AG10803 (cell line): Measurements from ENCODE around the gene RP9.

Experiments
- DNase-seq: peaks from one replicate; pipeline ENCODE4 v3.0.0; 2010; ENCODE audit warnings: low read depth
- H3K4me3 ChIP-seq: 2 replicates; pipeline ENCODE4 v1.5.1; 2011; ENCODE audit warnings: mild to moderate bottlenecking, low read length, control low read depth
- CTCF ChIP-seq: conservative IDR thresholded peaks from 2 replicates; pipeline ENCODE4 v1.5.1; 2011; ENCODE audit warnings: mild to moderate bottlenecking, low read length, control low read depth, inconsistent platforms

RP9 gene

GRCh38 chr7:33065981-33066380, 43.2 kb downstream of the RP9 start:
- no peak for TF ChIP-seq CTCF
- DNase-seq, result no peak
- no peak overlapping the region for H3K4me3 ChIP-seq

DNA sequence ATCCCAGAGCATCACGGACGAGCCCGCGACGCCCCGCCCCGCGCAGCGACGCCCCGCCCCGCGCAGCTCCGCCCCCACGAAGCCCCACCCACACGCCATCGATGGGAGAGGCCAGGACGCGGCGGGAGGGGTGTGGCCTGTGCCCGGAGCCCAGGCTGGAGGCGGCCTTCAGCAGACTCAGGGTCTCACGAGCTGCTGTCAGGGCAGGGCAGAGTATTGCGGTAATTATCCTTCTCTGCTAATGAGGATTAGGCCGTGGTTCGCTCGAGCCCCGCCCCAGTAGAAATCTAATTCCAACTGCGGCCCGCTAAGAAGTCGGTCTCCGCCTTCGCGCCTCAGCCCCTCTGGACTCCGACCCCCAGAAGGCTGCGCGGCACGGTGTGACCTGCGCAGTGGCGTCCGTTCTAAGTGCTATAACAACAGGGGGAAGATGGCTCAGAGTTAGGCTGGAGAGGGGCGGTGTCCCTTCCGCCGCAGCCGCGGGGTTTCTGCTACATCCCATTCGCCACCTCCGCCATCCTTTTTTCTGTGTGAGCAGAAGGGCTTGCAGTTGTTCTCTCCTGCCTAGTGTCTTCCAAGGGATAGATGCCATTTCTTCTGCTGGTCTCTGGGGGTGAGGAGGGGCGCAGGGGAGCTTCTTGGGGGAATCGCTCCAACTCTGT, 46.3 kb downstream of the RP9 start:
- peak; percentile 94 for DNase-seq
- H3K4me3 ChIP-seq, result peak overlapping the region; percentile 86
- TF ChIP-seq CTCF, result no peak

DNA sequence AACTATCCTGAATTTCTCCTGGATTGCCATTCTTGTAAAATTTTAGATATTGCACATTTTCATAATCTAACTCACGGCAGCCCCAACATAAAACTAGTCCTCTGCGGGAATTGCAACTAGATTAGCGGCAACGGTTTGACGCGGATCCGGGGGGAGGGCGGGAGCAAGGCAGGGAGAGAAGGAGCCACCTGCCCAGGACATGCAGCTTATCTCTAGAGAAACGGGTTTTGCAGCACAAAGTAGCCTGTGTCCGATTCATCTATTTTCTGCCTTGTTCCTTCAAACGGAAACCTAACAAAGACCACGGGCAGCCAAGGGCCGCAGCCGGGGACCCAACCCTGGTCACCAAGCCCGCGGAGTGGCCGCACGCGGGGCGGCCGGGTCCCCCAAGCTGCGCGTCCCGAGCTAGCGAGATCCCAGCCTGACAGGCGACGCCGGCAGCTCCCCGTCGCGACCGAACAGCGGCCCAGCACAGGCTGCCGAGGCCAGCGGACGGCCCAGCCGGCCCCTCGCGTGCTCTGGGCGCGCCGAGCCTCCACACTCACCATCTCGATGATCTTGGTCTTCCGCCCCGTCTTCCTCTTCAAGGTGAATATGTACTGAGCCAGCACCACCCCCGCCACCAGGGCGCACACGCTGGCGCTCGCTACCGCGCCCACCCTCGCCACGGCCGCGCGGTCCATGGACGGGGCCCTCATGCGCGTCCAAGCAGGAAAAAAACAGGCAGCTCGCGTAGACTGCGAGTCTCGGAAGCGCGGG, 47.0 kb downstream of the RP9 start, which contains the start of gene NT5C3A:
Gene NT5C3A (minus strand): TSS at position 754 of the 759 bp plus-strand sequence. CDS start 71 bp downstream, at position 683.
- no peak for DNase-seq
- TF ChIP-seq CTCF, result no peak
- H3K4me3 ChIP-seq, result peak within 1 kb of the TSS; percentile 86

DNA sequence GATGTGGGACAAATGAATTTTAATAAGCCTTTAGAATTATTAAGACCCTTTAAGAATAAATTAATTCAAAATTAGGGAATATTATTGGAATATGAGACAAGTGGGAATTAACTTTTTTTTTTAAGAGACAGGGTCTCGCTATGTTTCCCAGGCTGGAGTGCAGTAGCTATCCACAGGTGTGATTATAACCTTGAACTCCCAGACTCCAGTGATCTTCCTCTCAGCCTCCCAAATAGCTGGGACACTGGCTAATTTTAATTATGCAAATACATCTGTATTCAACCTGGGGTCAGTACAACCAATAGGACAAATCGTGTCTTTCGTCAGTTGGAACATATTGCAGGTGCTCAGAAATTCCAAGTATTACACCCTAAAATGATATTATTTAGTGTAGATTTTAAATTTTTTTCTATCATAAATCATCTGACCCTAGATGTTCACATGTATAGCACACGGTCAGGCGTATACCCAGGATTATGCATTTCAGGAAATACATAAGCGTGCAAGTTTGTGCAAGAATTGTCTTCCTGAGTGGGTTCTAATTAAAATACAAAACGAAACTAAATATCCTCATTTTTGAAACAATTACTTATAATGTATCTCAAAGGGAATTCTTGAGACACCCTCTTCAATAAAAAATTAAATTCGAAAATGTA, 47.8 kb downstream of the RP9 start:
- no peak for DNase-seq
- no peak for TF ChIP-seq CTCF

DNA sequence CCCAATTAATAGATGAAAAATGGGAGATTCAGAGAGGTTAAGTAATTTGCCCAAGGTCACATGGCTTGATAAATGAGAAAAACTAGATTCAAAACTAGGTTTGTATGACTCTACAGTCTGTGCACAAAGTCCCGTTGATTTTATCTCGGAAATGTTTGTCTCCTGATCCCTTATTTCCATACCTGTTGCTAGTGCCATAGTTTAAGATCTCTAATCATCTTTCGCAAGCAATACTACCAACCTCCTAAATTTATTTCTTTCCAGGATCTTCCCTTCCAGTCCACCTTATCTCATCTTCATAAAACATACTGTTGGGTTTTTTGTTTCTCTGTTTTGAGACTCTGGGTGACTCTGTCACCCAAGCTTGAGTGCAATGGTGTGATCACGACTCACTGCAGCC, 49.6 kb downstream of the RP9 start:
- no peak overlapping the region for H3K4me3 ChIP-seq
- DNase-seq, result no peak
- no peak for TF ChIP-seq CTCF

More for the DNA sequence above, 47.8 kb downstream of the RP9 start:
- peak overlapping the region; percentile 73 for H3K4me3 ChIP-seq

DNA sequence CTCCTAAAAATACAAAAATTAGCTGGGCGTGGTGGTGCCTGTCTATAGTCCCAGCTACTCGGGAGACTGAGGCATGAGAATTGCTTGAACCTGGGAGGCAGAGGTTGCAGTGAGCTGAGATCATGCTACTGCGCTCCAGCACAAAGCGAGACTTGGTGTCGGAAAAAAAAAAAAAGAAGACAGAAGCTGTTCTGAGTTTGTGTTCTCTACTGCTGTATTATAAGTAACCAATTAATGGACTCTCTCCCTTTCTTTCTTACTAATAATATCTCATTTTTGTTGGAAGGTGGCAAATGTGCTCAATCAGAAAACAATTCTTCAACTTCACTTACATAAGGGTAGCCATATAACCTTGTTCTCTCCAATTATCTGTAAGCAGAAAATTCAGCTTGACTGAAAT, 54.0 kb downstream of the RP9 start:
- no peak for TF ChIP-seq CTCF
- H3K4me3 ChIP-seq, result no peak overlapping the region
- DNase-seq, result no peak
